Measurements from ENCODE around the gene GNG2. TPM values are rescaled to one million over a fixed set of nuclear protein-coding genes. Genes with fewer than 3 reads are reported as not detected.

GNG2 gene
- total RNA-seq, 3 donors from 2014 or later: 12.1 to 106 (median 15.1) TPM

- intact Hi-C loops (cut with DNase I; ENCODE audit: low total_unique reads): no loop called here
- Histone ChIP-seq H3K9me3 (no peaks in the 10 kb centered on the region), H3K4me3 (no peak overlapping the region), H3K27me3 (no peaks in the 10 kb centered on the region), H3K4me1 (no peaks in the 10 kb centered on the region), H3K27ac (no peak overlapping the region), H3K36me3 (no peaks in the 10 kb centered on the region)
- no peak for DNase-seq (ENCODE audit: low spot score in 2 of 2)
- TF ChIP-seq POLR2A (IDR thresholded peaks at IDR 0.05) (no peak), CTCF (IDR thresholded peaks at IDR 0.05) (peak in 1 of 3 donors; percentile 32), POLR2AphosphoS5 (IDR thresholded peaks at IDR 0.05) (no peak)
Observed at GRCh38 chr14:52015411-52016030, 155.1 kb downstream of the GNG2 start.

GRCh38 chr14:52018252-52018651, 157.8 kb downstream of the GNG2 start:
- H3K36me3 ChIP-seq: no peaks in the 10 kb centered on the region
- H3K27me3 ChIP-seq: no peaks in the 10 kb centered on the region
- no peaks in the 10 kb centered on the region for H3K4me1 ChIP-seq
- H3K4me3 ChIP-seq: no peak overlapping the region
- TF ChIP-seq POLR2A (IDR thresholded peaks at IDR 0.05): no peak
- no peak for TF ChIP-seq CTCF (IDR thresholded peaks at IDR 0.05)
- no peak for TF ChIP-seq POLR2AphosphoS5 (IDR thresholded peaks at IDR 0.05)
- no peaks in the 10 kb centered on the region for H3K9me3 ChIP-seq
- intact Hi-C loops (cut with DNase I; ENCODE audit: low total_unique reads): no loop called here
- DNase-seq (ENCODE audit: low spot score in 2 of 2): no peak
- no peak overlapping the region for H3K27ac ChIP-seq

GRCh38 chr14:52018970-52019369, 158.6 kb downstream of the GNG2 start:
- intact Hi-C loops (cut with DNase I; ENCODE audit: low total_unique reads): no loop called here
- no peaks in the 10 kb centered on the region for H3K4me1 ChIP-seq
- peaks cover 0 to 2% of the 10 kb centered on the region in 2 donors for H3K9me3 ChIP-seq
- no peaks in the 10 kb centered on the region for H3K36me3 ChIP-seq
- no peak overlapping the region for H3K4me3 ChIP-seq
- no peak overlapping the region for H3K27ac ChIP-seq
- TF ChIP-seq CTCF (IDR thresholded peaks at IDR 0.05) (no peak), POLR2AphosphoS5 (IDR thresholded peaks at IDR 0.05) (no peak), POLR2A (IDR thresholded peaks at IDR 0.05) (no peak)
- no peaks in the 10 kb centered on the region for H3K27me3 ChIP-seq
- no peak for DNase-seq (ENCODE audit: low spot score in 2 of 2)

Other genes with a start within 250 kb of the GNG2 start
- 100 to 1,000 TPM in 1 of 3 donors, 10 to 100 TPM in 2; 14.6 to 111 (median 80.3) TPM for gene FRMD6, start 208.7 kb upstream of the GNG2 start, total RNA-seq
- 10 to 100 TPM; 48.7 to 93.0 (median 61.3) TPM for gene RTRAF, start 128.9 kb downstream of the GNG2 start, total RNA-seq
- gene NID2, start 208.4 kb downstream of the GNG2 start, total RNA-seq: 10 to 100 TPM; 10.9 to 30.8 (median 14.2) TPM